Adipocyte (in vitro differentiated cells): ENCODE data around the gene LMF1.

Experiments used
- DNase-seq: peaks from one replicate; pipeline ENCODE4 v3.0.0-alpha.2; 2015; ENCODE audit warnings: low read depth
- H3K27me3 ChIP-seq: replicated peaks from 2 replicates; pipeline ENCODE4 v1.7.0; 2013; ENCODE audit warnings: mild to moderate bottlenecking, low read length, moderate library complexity; ENCODE audit not compliant: control insufficient read depth, insufficient read depth
- H3K36me3 ChIP-seq: 2 replicates; pipeline ENCODE4 v1.7.0; 2013; ENCODE audit warnings: low read length, mild to moderate bottlenecking, moderate library complexity; ENCODE audit not compliant: control insufficient read depth, insufficient read depth, severe bottlenecking
- H3K4me1 ChIP-seq: 2 replicates; pipeline ENCODE4 v1.7.0; 2013; ENCODE audit warnings: mild to moderate bottlenecking, low read length, moderate library complexity; ENCODE audit not compliant: control insufficient read depth, insufficient read depth
- H3K4me3 ChIP-seq: 2 replicates; pipeline ENCODE4 v1.7.0; 2013; ENCODE audit warnings: mild to moderate bottlenecking, low read length, moderate library complexity
- H3K9ac ChIP-seq: 2 replicates; pipeline ENCODE4 v1.7.0; 2013; ENCODE audit warnings: mild to moderate bottlenecking, low read length, moderate library complexity
- H3K9me3 ChIP-seq: 2 replicates; pipeline ENCODE4 v1.7.0; 2013; ENCODE audit warnings: mild to moderate bottlenecking, low read length, moderate library complexity; ENCODE audit not compliant: control insufficient read depth

LMF1 gene

DNA sequence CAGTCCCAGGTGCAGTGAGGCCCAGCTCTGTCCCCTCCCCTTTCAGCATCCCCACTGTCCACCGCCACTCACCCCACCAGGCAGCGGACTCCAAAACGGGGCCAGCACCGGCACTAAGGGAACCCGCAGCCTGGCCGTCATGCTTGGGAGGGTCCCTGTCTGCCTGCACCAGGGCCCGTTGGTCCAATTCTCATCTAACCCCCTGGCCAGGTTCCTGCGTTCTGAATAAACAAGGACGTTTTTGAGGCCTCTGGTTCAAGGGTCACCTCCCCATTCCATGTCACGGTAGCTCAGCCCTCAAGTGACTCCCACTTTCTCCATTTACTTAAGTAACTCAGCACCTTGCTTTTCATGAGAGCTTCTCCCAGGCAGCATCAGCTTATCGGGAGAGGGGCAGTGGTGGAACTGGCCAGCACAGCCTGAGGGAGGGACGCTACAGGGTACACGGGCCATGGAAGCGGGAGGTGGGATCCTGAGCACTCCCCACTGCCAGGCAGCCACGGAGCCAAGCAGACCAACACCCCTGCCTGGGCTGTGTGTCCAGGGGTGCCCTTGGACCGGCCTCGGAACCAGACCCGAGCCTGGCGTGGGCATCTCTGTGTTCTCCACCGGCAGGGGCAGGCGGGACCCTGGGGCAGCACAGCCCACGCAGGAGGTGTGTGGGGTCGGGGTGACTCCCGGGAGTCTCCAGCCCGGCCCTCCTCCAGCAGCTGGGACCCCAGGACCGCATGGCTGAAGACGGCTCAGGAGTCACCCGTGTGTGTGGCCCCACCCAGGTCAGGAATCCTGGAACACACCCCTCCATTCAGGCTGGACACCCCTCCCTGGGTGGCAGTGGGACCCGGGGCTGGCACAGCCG is 95.4 kb downstream of the LMF1 start:
- DNase-seq = no peak
- peaks cover 8% of the 10 kb centered on the region for H3K36me3 ChIP-seq

GRCh38 chr16:874366-875181 is 96.2 kb downstream of the LMF1 start:
- H3K4me3 ChIP-seq = no peak overlapping the region
- H3K27me3 ChIP-seq = no peaks in the 10 kb centered on the region
- peaks cover 8% of the 10 kb centered on the region for H3K36me3 ChIP-seq
- H3K9ac ChIP-seq = no peak overlapping the region
- no peaks in the 10 kb centered on the region for H3K4me1 ChIP-seq
- DNase-seq = no peak
- no peaks in the 10 kb centered on the region for H3K9me3 ChIP-seq

More for the DNA sequence above, 95.4 kb downstream of the LMF1 start:
- no peak overlapping the region for H3K9ac ChIP-seq
- H3K4me1 ChIP-seq = no peaks in the 10 kb centered on the region
- H3K27me3 ChIP-seq = no peaks in the 10 kb centered on the region
- H3K4me3 ChIP-seq = no peak overlapping the region
- H3K9me3 ChIP-seq = no peaks in the 10 kb centered on the region

DNA sequence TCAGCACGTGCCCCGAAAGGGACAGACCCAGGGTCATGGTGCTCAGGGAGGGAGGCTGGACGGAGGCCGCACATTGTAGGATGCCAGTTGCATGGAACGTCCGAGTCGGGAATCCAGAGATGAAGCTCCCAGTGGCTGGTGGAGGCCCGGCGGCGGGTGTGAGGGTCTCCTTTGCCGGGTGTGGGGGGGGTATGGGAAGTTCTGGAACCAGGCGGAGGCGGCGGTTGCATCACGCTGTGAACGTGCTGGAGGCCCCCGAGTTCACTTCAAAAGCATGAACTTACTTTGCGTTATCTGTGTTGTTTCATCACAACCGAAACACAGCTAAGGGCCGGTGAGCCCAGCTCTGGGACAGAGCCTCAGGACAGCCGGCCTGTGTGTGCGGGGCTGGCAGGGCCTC is 96.9 kb downstream of the LMF1 start:
- H3K9ac ChIP-seq = no peak overlapping the region
- H3K9me3 ChIP-seq = no peaks in the 10 kb centered on the region
- no peaks in the 10 kb centered on the region for H3K4me1 ChIP-seq
- H3K27me3 ChIP-seq = no peaks in the 10 kb centered on the region
- H3K4me3 ChIP-seq = no peak overlapping the region
- DNase-seq = no peak
- H3K36me3 ChIP-seq = peaks cover 13% of the 10 kb centered on the region

DNA sequence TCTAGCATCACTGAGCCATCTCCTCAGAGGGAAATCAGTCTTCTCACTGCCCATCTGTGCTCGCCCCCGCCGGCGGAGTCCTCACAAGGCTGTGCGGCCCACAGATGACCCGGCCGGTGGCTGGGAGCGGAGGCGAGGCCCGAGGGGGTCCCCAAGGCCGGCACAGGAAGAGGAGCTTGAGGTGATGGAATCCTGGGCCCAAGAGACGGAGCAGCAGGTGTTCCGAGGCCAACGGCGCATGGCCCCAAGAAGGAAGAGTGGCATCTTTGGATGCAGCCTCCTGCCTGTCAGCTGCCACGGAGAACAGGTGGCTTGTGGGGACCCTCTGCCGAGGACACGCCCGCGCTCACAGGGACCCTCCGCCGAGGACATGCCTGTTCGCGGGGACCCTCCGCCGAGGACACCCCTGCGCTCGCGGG is 97.5 kb downstream of the LMF1 start:
- no peaks in the 10 kb centered on the region for H3K9me3 ChIP-seq
- DNase-seq = no peak
- H3K27me3 ChIP-seq = no peaks in the 10 kb centered on the region
- H3K4me3 ChIP-seq = no peak overlapping the region
- peaks cover 15% of the 10 kb centered on the region for H3K36me3 ChIP-seq
- H3K4me1 ChIP-seq = no peaks in the 10 kb centered on the region
- H3K9ac ChIP-seq = no peak overlapping the region

- no peak overlapping the region for H3K4me3 ChIP-seq
- no peaks in the 10 kb centered on the region for H3K4me1 ChIP-seq
- H3K9me3 ChIP-seq = no peaks in the 10 kb centered on the region
- H3K9ac ChIP-seq = no peak overlapping the region
- peaks cover 15% of the 10 kb centered on the region for H3K36me3 ChIP-seq
- DNase-seq = no peak
- no peaks in the 10 kb centered on the region for H3K27me3 ChIP-seq
Observed at GRCh38 chr16:872436-873242, 98.1 kb downstream of the LMF1 start.

DNA sequence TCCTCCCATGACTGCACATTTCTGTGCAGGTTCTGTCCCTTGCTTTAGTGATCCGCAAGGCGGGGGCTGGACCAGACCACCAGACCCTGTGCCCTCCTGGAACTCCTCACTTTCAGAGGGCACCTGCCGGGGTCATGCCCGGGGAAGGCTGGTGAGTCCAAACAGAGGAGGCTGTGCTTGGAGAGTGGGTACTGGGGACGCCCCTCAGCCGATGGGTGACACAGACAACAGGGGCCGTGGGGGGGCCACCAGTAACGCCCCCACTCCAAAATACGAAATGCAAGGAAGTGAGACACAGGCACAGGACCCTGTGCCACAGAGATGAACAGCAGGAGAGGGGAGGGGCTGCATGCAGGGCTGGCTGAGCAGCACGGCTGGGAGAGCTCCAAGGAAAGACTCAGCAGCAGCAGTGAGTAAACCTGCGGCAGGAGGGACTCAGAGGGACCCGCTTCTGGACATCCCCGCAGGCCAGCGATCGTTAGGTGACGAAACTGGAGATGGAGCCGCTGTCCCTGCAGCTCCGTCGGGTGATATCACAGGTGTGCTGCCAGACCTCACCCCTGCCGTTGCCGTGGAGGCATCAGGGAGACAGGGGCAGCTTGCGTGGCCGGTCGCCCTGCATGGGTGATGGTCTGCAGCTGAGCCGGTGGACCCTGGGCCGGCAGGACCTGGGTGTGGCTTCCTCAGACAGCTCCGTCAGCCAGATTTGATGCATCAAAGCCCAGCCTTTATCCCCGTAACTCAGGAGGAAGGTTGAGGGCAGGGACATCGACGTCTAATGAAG is 99.0 kb downstream of the LMF1 start:
- Histone ChIP-seq H3K27me3 (no peaks in the 10 kb centered on the region), H3K9ac (no peak overlapping the region), H3K9me3 (no peaks in the 10 kb centered on the region)

GRCh38 chr16:870856-871561 is 99.8 kb downstream of the LMF1 start:
- DNase-seq = no peak
- Histone ChIP-seq H3K4me3 (no peak overlapping the region), H3K4me1 (no peaks in the 10 kb centered on the region), H3K36me3 (peaks cover 26% of the 10 kb centered on the region), H3K9ac (no peak overlapping the region), H3K9me3 (no peaks in the 10 kb centered on the region), H3K27me3 (no peaks in the 10 kb centered on the region)

More for the DNA sequence above, 99.0 kb downstream of the LMF1 start:
- DNase-seq = no peak
- peaks cover 19% of the 10 kb centered on the region for H3K36me3 ChIP-seq
- no peaks in the 10 kb centered on the region for H3K4me1 ChIP-seq
- no peak overlapping the region for H3K4me3 ChIP-seq

DNA sequence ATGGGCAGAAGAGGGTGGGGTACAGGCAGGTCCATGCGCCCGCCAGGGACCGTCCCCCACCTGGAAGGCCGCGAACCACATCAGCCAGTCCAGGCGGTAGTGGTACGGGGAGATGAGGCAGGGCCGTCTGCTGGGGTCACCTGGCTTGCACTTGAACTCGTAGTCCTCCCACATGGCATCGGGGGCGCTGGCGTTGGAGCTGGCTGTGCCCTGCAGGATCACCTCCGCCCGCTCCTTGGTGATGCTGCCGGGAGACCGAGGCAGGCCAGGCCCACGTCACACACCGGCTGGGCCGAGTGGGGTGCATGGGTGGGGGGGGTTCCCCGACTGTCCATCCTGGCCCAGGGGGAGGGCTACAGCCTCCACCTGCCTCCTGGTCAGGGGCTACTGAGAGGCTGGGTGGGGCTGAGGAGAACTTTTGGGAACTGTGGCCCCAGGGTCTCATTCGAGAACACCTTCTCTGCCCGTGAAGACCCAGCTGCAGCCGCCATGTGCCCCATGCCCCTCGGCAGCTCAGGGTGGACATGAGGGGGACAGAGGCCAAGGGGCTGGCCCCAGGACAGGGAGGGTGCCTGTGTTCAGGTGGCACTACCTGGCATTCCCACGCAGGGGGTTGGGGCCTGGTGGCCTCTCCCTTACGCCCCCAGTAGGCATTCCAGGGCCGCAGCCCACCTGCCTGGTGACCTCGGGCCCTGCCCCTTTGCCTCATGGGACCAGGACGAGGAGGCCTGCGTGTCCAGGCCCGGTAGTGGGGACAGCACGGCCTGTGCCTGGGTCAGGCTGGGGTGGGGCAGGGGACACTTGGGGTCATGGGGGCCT is 100.8 kb downstream of the LMF1 start:
- Histone ChIP-seq H3K4me1 (no peaks in the 10 kb centered on the region), H3K9me3 (no peaks in the 10 kb centered on the region), H3K27me3 (no peaks in the 10 kb centered on the region), H3K36me3 (peaks cover 26% of the 10 kb centered on the region), H3K9ac (no peak overlapping the region), H3K4me3 (no peak overlapping the region)
- DNase-seq = no peak

GRCh38 chr16:868846-869822 is 101.7 kb downstream of the LMF1 start:
- H3K4me1 ChIP-seq = no peaks in the 10 kb centered on the region
- peaks cover 26% of the 10 kb centered on the region for H3K36me3 ChIP-seq
- H3K9me3 ChIP-seq = no peaks in the 10 kb centered on the region
- no peak for DNase-seq
- H3K9ac ChIP-seq = no peak overlapping the region
- no peaks in the 10 kb centered on the region for H3K27me3 ChIP-seq
- H3K4me3 ChIP-seq = no peak overlapping the region
